BLaER1 treated with 17β-estradiol and CSF1 and Interleukin-3, amounts not matched to agents 10 nM and 100 nM (cell line): Measurements from ENCODE around the gene NEK6.

Experiments used
- H3K27ac ChIP-seq, 11 experiments: shearing (Covaris generic); formaldehyde crosslinking; 2 replicates each; pipeline ENCODE4 v1.8.1; 2022
- H3K27me3 ChIP-seq, 11 experiments: shearing (Covaris generic); formaldehyde crosslinking; 2 replicates each; pipeline ENCODE4 v1.8.1; 2022
- H3K36me3 ChIP-seq, 11 experiments: shearing (Covaris generic); formaldehyde crosslinking; 2 replicates each; pipeline ENCODE4 v1.8.1; 2022
- H3K4me1 ChIP-seq, 10 experiments: shearing (Covaris generic); formaldehyde crosslinking; 2 replicates each; pipeline ENCODE4 v1.8.1; 2022
- H3K4me2 ChIP-seq, 11 experiments: shearing (Covaris generic); formaldehyde crosslinking; 2 replicates each; pipeline ENCODE4 v1.8.1; 2022
- H3K4me3 ChIP-seq, 10 experiments: shearing (Covaris generic); formaldehyde crosslinking; 2 replicates each; pipeline ENCODE4 v1.8.1; 2022
- H3K9ac ChIP-seq, 11 experiments: shearing (Covaris generic); formaldehyde crosslinking; 2 replicates each; pipeline ENCODE4 v1.8.1; 2022
- H3K9me3 ChIP-seq, 11 experiments: shearing (Covaris generic); formaldehyde crosslinking; replicated peaks in 1 of 11; 2 replicates each; pipeline ENCODE4 v1.8.1; 2022
- H4K20me1 ChIP-seq, 11 experiments: shearing (Covaris generic); formaldehyde crosslinking; 2 replicates each; pipeline ENCODE4 v1.8.1; 2022
- Cebpa-rat ChIP-seq, 11 experiments: shearing (Covaris generic); IDR thresholded peaks; 2 replicates each; pipeline ENCODE4 v1.8.1; 2022

Gene NEK6

DNA sequence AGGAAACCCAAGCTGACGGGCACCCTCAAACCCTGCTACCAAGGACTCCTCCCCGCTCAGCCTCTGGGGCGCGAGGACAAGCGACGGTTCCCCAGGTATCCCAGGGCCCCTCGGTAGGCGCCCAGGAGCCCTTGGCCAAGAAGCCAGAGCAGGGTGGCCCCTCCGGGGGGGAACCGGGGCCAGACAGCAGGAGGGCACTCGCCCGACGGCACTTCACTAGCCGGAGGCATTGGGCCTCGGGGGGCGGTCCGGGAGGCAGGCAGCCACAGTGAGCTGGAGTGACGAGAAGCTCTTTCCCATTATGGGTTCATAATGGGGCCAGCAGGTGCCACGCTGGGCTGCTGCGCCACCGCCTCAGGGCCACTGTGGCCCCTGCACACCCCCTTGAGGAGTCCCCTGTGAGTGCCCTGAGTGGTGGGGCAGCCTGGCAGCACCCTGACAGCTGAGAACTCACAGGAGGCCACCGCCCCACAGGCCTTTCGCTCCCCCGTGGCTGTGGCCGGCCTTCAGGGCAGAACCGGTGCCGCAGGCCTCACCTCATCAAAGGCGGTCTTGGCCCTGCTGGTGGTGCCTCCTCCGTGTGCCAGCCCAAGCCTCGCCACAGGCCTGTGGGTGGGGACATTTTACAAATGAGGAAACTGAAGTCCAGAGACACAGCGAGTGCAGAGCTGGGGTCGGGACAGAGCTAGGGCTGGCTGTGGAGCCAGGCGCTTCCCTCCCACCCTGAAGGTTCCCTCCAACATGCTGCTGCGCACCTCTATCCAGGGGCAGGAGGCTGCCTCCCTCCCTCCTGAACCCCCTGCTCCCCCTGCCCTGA is 88.8 kb downstream of the NEK6 start:
- TF ChIP-seq Cebpa-rat (IDR thresholded peaks at IDR 0.05): no peak
- H3K9ac ChIP-seq: no peak overlapping the region
- H3K4me3 ChIP-seq: no peak overlapping the region
- no peaks in the 10 kb centered on the region for H3K9me3 ChIP-seq
- no peak overlapping the region for H3K4me2 ChIP-seq
- peaks cover 25 to 41% (median 34%) of the 10 kb centered on the region in 10 experiments for H3K4me1 ChIP-seq
- H3K27ac ChIP-seq: no peak overlapping the region; a peak in 1 of 22 replicates
- peaks cover 62 to 83% (median 77%) of the 10 kb centered on the region in 11 experiments for H3K36me3 ChIP-seq
- H3K27me3 ChIP-seq: no peaks in the 10 kb centered on the region
- H4K20me1 ChIP-seq: peaks cover 41 to 100% (median 94%) of the 10 kb centered on the region in 11 experiments; a peak in 21 of 22 replicates

DNA sequence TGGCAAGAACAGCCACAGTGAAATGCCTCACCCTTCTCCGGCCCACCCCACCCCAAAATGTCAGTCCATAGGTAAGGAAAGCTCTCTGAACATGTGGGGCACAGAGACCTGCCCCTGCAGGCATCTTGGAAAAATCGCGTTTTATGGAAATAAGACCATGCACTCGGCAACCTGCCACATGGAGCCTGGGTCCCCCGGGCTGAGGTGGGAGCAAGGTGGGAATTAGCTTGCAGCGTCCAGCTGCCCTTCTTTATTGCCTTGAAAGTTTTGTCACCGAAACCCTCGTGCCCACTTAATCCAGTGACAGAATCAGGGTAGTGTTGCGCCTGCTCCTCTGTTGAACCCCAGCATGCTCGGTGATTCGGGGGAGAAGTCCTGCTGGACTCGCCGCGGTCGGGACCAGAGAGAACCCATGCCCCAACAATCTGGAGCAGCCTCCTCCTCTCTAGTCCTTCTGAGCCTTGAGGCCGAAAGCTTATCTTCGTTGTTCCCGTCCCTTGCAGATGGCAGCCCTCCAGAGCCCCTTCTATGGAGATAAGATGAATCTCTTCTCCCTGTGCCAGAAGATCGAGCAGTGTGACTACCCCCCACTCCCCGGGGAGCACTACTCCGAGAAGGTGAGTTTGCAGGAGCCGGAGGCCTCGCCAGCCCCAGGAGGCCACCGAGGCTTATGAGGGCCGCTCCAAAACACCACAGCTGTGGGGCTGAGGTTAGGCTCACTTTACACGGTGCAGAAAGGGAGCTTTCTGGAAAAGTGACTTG is 89.6 kb downstream of the NEK6 start:
- Histone ChIP-seq H3K9me3 (no peaks in the 10 kb centered on the region), H3K9ac (peak overlapping the region in 2 of 11 experiments; percentile 18 to 21; a peak in 4 of 22 replicates), H3K36me3 (peaks cover 71 to 88% (median 85%) of the 10 kb centered on the region in 11 experiments), H4K20me1 (peaks cover 46 to 100% (median 97%) of the 10 kb centered on the region in 11 experiments; a peak in 21 of 22 replicates), H3K4me1 (peaks cover 17 to 33% (median 26%) of the 10 kb centered on the region in 10 experiments), H3K27ac (no peak overlapping the region), H3K27me3 (no peaks in the 10 kb centered on the region), H3K4me2 (peak overlapping the region in 3 of 11 experiments; percentile 12 to 27 (median 26); a peak in 4 of 22 replicates), H3K4me3 (no peak overlapping the region)
- TF ChIP-seq Cebpa-rat (IDR thresholded peaks at IDR 0.05): no peak

DNA sequence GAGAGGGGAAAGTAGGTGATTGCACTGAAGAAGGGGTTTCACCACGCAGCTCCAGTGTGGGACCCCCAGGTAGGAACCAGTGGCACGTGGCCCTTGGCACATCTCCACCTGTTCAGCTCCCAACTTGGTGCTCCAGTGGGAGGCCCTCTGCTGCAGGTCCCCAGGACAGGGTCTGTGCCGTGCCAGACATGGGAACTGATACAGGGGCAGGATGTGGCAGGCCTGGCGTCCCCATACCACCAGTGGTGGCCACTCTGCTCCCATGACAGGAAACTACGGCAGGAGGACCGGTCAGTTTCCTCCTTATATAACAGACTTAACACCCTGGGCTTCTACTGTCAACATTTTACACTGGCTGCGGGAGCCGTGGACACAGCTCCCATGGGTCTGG is 90.2 kb downstream of the NEK6 start:
- Histone ChIP-seq H3K36me3 (peaks cover 76 to 94% (median 91%) of the 10 kb centered on the region in 11 experiments), H3K4me3 (no peak overlapping the region), H3K27ac (no peak overlapping the region), H3K9ac (peak overlapping the region in 1 of 11 experiments; percentile 21; a peak in 2 of 22 replicates), H3K4me1 (peaks cover 11 to 27% (median 20%) of the 10 kb centered on the region in 10 experiments), H3K9me3 (no peaks in the 10 kb centered on the region), H3K4me2 (peak overlapping the region in 3 of 11 experiments; percentile 12 to 27 (median 26); a peak in 2 of 22 replicates), H4K20me1 (peaks cover 45 to 100% (median 97%) of the 10 kb centered on the region in 11 experiments; a peak in 21 of 22 replicates), H3K27me3 (no peaks in the 10 kb centered on the region)
- no peak for TF ChIP-seq Cebpa-rat (IDR thresholded peaks at IDR 0.05)

DNA sequence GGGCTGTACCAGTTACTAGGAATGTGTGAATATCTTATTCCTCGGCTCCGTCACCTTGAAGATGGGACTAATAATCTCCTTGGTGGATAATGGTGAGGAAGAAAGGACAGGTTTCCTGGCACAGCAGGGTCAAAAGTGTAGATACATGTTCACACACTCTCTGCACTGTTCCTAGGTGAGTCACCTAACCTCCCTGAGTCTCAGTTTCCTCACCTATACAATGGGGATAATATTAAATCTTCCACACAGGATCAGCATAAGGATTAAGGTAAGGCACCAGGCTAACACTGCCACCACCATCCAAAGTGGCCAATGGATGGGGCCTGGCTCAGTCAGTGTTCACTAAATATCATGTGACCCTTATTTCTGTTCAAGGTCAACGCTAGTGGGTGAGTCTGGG is 90.6 kb downstream of the NEK6 start:
- H3K36me3 ChIP-seq: peaks cover 80 to 98% (median 95%) of the 10 kb centered on the region in 11 experiments
- H3K27ac ChIP-seq: no peak overlapping the region
- peaks cover 7 to 23% (median 16%) of the 10 kb centered on the region in 10 experiments for H3K4me1 ChIP-seq

DNA sequence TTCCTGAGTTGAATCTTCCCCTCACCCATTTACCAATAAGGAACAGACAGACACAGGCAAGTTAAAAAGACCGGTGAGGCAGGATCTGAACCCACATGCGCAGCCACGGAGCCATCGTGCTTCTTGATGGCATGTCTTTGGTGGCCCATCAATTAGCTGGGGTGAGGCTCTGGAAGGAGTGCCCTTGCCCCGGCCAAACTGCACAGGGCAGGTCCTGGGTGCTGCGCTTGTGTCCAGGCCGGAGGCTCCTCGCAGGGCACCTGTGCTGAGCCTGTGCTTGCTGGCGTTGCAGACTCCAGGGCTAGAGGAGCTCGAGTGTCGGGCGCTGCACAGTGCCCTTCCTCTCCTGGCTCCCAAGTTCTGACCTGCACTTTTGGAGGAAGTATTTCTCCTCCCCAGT is 91.1 kb downstream of the NEK6 start:
- no peak for TF ChIP-seq Cebpa-rat (IDR thresholded peaks at IDR 0.05)
- Histone ChIP-seq H3K4me2 (no peak overlapping the region), H3K27me3 (no peaks in the 10 kb centered on the region), H3K4me3 (no peak overlapping the region), H3K36me3 (peaks cover 85 to 100% (median 99%) of the 10 kb centered on the region in 11 experiments), H3K27ac (no peak overlapping the region), H3K4me1 (peaks cover 2 to 19% (median 12%) of the 10 kb centered on the region in 10 experiments; a peak in 19 of 20 replicates), H4K20me1 (peaks cover 46 to 100% (median 99%) of the 10 kb centered on the region in 11 experiments; a peak in 21 of 22 replicates), H3K9me3 (no peaks in the 10 kb centered on the region), H3K9ac (no peak overlapping the region)

More for the DNA sequence above, 90.6 kb downstream of the NEK6 start:
- Histone ChIP-seq H4K20me1 (peaks cover 46 to 100% (median 99%) of the 10 kb centered on the region in 11 experiments; a peak in 21 of 22 replicates), H3K4me2 (no peak overlapping the region), H3K4me3 (no peak overlapping the region), H3K9ac (no peak overlapping the region; a peak in 1 of 22 replicates), H3K27me3 (no peaks in the 10 kb centered on the region), H3K9me3 (no peaks in the 10 kb centered on the region)
- TF ChIP-seq Cebpa-rat (IDR thresholded peaks at IDR 0.05): no peak

DNA sequence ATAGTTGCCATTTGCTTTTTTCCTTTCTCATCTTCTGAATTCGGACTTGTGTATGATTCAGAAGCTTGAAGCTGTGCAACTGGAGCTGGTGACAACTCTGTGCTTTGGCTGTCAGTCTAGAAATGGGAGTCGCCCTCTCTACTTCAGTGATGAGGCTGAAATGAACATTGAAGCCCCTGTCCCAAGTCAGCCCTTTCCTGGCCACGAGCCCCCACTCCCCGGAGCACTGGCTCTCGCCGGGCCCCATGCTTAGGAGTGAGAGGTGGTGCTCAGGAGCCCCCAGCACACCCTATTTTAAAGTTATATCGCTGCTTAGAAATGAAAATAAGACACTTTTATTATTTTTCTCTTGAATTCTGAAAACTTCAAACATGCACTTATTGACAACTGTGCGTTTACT is 91.5 kb downstream of the NEK6 start:
- no peak overlapping the region for H3K27ac ChIP-seq
- H3K4me2 ChIP-seq: no peak overlapping the region
- H3K4me3 ChIP-seq: no peak overlapping the region
- peaks cover 0 to 15% (median 9%) of the 10 kb centered on the region in 10 experiments; a peak in 10 of 20 replicates for H3K4me1 ChIP-seq
- no peaks in the 10 kb centered on the region for H3K9me3 ChIP-seq
- peaks cover 85 to 100% (median 99%) of the 10 kb centered on the region in 11 experiments for H3K36me3 ChIP-seq
- H4K20me1 ChIP-seq: peaks cover 47 to 100% (median 99%) of the 10 kb centered on the region in 11 experiments; a peak in 21 of 22 replicates
- H3K9ac ChIP-seq: no peak overlapping the region
- no peaks in the 10 kb centered on the region for H3K27me3 ChIP-seq
- TF ChIP-seq Cebpa-rat (IDR thresholded peaks at IDR 0.05): no peak

DNA sequence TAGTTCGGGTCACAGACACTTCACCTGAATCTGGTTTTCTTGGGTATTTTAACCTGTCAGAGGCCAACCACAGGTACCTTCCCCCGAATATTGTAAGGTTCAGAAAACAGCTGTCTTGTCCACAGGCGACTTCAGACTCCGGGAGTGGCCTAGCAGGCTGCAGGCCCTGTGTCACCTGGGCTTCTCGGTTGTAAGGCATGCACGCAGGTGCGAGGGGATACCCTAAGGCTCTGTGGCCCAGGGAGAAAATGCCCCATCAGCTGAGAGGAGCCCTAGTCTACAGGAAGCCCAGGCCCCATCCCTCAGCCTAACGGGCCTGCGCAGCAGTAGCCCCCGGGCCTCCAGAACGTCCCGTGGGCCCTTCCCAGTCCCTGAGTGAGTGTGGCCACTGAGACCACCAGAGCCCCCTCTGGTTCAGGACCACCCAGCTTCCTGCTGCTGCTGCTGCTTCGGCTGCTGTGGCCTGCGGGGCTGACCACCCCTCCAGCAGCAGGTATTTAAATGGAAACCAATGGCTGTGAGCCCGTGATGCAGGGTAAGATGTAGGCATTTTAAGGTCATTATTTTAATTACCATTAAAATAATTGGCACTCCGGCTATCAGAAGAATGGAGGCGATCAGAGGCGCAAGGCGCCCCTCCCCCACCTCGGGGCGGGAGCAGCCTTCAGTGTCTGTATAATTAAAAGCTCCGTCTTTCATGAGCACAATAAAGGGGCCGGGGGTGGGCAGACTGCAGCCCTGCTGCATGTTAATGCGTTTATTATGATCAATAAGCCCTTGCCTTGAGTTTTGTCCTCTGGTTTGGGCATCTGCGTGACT is 92.1 kb downstream of the NEK6 start:
- no peaks in the 10 kb centered on the region for H3K9me3 ChIP-seq
- H3K4me1 ChIP-seq: peaks cover 0 to 15% (median 9%) of the 10 kb centered on the region in 10 experiments; a peak in 8 of 20 replicates
- H3K36me3 ChIP-seq: peaks cover 88 to 100% (median 99%) of the 10 kb centered on the region in 11 experiments
- peaks cover 47 to 100% (median 99%) of the 10 kb centered on the region in 11 experiments; a peak in 21 of 22 replicates for H4K20me1 ChIP-seq
- H3K4me2 ChIP-seq: no peak overlapping the region
- no peaks in the 10 kb centered on the region for H3K27me3 ChIP-seq
- H3K9ac ChIP-seq: no peak overlapping the region
- no peak overlapping the region for H3K4me3 ChIP-seq
- no peak for TF ChIP-seq Cebpa-rat (IDR thresholded peaks at IDR 0.05)
- no peak overlapping the region for H3K27ac ChIP-seq
